ENCODE data around the gene PRAC2.

The PRAC2 gene

DNA sequence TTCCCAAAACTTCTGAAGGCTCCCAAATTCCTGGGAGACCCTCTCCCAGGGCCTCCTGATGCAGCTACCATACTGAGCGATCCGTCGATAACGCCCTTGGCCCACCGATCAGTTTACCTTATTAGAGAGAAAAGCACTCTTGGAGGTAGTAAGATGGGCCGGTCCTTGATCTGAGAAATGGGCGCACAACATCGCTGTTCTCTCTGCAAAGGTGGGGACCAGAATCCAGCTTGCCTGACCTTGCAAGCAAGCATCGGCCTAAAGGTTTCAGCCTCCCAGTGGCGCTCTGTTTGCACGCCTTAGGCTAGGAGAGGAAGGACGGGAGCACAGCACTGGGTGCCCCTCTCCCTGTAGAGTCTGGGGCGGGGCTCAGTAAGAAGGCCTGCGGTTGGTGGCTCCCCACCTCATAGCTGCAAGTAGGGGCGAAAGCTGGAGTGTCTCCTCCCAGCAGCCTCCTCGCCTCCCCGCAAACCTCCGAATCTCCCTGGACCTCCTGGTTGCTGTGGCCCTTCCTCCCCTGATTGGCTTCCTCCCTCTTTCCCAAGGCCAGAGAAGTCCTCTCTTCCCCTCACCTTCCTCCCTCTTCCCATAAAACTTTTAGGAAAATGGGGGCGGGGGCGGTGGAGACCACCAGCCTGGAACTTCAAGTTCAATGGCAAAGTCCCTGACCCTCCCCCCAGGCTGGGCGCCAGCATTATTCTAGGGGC lies 631 bp upstream of the PRAC2 start, which contains the start of gene PRAC1:
TSS of gene PRAC1 (minus strand) at position 318 of the 707 bp plus-strand sequence. CDS start at position 192, 126 bp downstream.
- no peaks in the 10 kb centered on the region for H3K9me2 ChIP-seq (ENCODE audit: low read depth, low read length)
- H3K9me3 ChIP-seq (ENCODE audit: low read length) = no peaks in the 10 kb centered on the region
- no peak within 1 kb of the TSS for H3K4me2 ChIP-seq (ENCODE audit: low read length)
- no peaks in the 10 kb centered on the region for H3K36me3 ChIP-seq (ENCODE audit: insufficient read depth, low read length)
- no peaks in the 10 kb centered on the region for H4K20me1 ChIP-seq (ENCODE audit: insufficient read depth, low read length)
- no peak within 1 kb of the TSS for H3K4me3 ChIP-seq (ENCODE audit: low read depth, low read length, poor library complexity, severe bottlenecking)
- no peaks in the 10 kb centered on the region for H3K79me2 ChIP-seq (ENCODE audit: insufficient read depth, low read length)
- H3F3A ChIP-seq (ENCODE audit: insufficient read depth, low read length) = no peaks in the 10 kb centered on the region
- TF ChIP-seq EZH2 (IDR thresholded peaks at IDR 0.05; ENCODE audit: borderline replicate concordance, low read length) = no peak
- TF ChIP-seq, protein P1, sequence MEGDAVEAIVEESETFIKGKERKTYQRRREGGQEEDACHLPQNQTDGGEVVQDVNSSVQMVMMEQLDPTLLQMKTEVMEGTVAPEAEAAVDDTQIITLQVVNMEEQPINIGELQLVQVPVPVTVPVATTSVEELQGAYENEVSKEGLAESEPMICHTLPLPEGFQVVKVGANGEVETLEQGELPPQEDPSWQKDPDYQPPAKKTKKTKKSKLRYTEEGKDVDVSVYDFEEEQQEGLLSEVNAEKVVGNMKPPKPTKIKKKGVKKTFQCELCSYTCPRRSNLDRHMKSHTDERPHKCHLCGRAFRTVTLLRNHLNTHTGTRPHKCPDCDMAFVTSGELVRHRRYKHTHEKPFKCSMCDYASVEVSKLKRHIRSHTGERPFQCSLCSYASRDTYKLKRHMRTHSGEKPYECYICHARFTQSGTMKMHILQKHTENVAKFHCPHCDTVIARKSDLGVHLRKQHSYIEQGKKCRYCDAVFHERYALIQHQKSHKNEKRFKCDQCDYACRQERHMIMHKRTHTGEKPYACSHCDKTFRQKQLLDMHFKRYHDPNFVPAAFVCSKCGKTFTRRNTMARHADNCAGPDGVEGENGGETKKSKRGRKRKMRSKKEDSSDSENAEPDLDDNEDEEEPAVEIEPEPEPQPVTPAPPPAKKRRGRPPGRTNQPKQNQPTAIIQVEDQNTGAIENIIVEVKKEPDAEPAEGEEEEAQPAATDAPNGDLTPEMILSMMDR (IDR thresholded peaks at IDR 0.05; ENCODE audit: low read length) = no peak
- no peak within 1 kb of the TSS for H3K27ac ChIP-seq (ENCODE audit: low read depth, low read length, poor library complexity, severe bottlenecking)
- H2AFZ ChIP-seq (ENCODE audit: low read length) = no peak within 1 kb of the TSS
- no peaks in the 10 kb centered on the region for H3K27me3 ChIP-seq (ENCODE audit: insufficient read depth, low read length)
- H3K9ac ChIP-seq (ENCODE audit: low read length) = no peak within 1 kb of the TSS
- H3K4me1 ChIP-seq (ENCODE audit: insufficient read depth, low read length, severe bottlenecking) = no peaks in the 10 kb centered on the region

DNA sequence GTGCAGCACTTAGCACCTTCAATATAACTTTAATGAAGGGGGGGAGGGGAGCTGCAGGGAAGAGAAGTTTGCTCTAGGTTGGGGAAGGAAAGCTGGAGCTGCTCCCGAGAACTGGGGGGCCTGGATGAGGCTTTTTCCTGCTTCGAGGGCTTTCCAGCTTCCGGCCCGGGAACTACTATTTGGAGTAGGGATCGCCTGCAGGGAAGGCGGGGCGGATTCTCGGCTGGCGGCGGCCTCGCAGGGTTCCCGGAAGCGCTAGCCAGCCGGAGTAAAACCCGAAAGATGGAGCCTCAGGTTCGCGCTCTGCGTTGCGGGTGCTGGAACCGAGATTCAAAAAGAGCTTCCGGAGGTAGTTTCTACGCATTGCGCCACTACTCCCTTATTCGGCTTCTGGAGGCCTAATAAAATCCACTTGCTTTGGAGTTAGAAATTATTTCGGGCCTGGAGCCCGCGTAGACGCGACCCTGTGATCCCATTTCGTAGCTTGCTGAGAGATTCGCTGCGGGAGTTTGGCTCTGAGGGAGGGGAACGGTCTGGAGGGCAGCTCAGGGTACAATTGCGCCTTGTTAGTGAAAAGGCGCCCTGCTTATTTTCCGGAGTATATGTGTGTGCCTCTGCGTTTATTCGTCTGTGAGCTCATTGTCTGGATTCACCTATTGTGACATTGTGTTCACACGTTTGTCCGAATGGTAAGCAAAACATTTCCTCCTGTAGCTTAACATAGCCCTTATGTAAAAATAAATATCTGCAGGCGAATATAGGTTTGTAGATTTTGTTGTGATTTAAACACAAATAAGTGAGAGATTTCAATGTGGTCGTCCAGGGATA lies 652 bp downstream of the PRAC2 start:
- Histone ChIP-seq H3K27me3 (ENCODE audit: insufficient read depth, low read length) (no peaks in the 10 kb centered on the region), H3K27ac (ENCODE audit: low read depth, low read length, poor library complexity, severe bottlenecking) (no peak overlapping the region), H3K4me3 (ENCODE audit: low read depth, low read length, poor library complexity, severe bottlenecking) (no peak overlapping the region), H4K20me1 (ENCODE audit: insufficient read depth, low read length) (no peaks in the 10 kb centered on the region), H3K4me1 (ENCODE audit: insufficient read depth, low read length, severe bottlenecking) (no peaks in the 10 kb centered on the region), H2AFZ (ENCODE audit: low read length) (no peak overlapping the region), H3K9ac (ENCODE audit: low read length) (no peak overlapping the region), H3K9me2 (ENCODE audit: low read depth, low read length) (no peaks in the 10 kb centered on the region), H3K79me2 (ENCODE audit: insufficient read depth, low read length) (no peaks in the 10 kb centered on the region), H3F3A (ENCODE audit: insufficient read depth, low read length) (no peaks in the 10 kb centered on the region), H3K9me3 (ENCODE audit: low read length) (no peaks in the 10 kb centered on the region), H3K4me2 (ENCODE audit: low read length) (no peak overlapping the region), H3K36me3 (ENCODE audit: insufficient read depth, low read length) (no peaks in the 10 kb centered on the region)
- TF ChIP-seq, protein P1 (IDR thresholded peaks at IDR 0.05; ENCODE audit: low read length) = no peak
- no peak for TF ChIP-seq EZH2 (IDR thresholded peaks at IDR 0.05; ENCODE audit: borderline replicate concordance, low read length)

DNA sequence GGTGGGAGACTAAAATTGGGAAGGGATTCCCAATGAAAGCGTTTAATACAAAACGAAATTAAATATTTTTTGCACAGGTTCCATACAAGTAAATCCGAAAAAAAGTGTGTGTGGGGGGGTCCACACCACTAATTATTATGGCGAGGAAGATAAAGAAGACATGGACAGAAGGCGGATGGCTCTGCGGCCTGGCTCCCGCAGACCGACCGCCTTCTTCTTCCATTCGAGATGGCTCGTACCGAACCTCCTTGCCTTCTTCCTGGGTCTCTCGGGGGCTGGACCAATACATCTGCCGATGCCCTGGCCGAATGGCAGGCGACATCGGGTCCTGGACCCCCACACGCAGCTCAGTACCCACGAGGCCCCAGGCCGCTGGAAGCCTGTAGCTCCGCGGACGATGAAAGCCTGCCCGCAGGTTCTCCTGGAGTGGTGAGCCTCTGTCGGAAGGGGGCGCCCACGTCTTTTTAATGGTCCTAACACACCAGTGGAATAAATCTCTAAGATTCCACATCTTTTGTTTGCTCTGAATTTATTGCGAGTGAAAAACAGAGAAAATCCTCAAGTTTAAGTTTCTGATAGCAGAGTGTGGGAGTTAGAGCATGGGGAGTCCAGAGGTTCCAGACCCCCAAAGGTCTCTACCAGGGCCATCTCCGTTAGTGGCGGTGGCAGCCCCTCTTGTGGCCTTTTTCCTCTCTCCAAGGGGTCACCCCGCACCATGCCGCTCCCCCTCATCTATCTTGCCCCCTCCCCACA lies 1.4 kb downstream of the PRAC2 start:
- Histone ChIP-seq H3F3A (ENCODE audit: insufficient read depth, low read length) (no peaks in the 10 kb centered on the region), H3K9me2 (ENCODE audit: low read depth, low read length) (no peaks in the 10 kb centered on the region), H3K9me3 (ENCODE audit: low read length) (no peaks in the 10 kb centered on the region), H3K9ac (ENCODE audit: low read length) (no peak overlapping the region), H4K20me1 (ENCODE audit: insufficient read depth, low read length) (no peaks in the 10 kb centered on the region), H3K79me2 (ENCODE audit: insufficient read depth, low read length) (no peaks in the 10 kb centered on the region), H2AFZ (ENCODE audit: low read length) (no peak overlapping the region), H3K27ac (ENCODE audit: low read depth, low read length, poor library complexity, severe bottlenecking) (no peak overlapping the region), H3K27me3 (ENCODE audit: insufficient read depth, low read length) (no peaks in the 10 kb centered on the region), H3K4me1 (ENCODE audit: insufficient read depth, low read length, severe bottlenecking) (no peaks in the 10 kb centered on the region), H3K4me2 (ENCODE audit: low read length) (no peak overlapping the region), H3K36me3 (ENCODE audit: insufficient read depth, low read length) (no peaks in the 10 kb centered on the region), H3K4me3 (ENCODE audit: low read depth, low read length, poor library complexity, severe bottlenecking) (no peak overlapping the region)
- no peak for TF ChIP-seq EZH2 (IDR thresholded peaks at IDR 0.05; ENCODE audit: borderline replicate concordance, low read length)
- TF ChIP-seq, protein P1 (IDR thresholded peaks at IDR 0.05; ENCODE audit: low read length) = peak; percentile 73

All from OCI-LY1 (cell line).